Naive B cell (primary cell): Measurements from ENCODE around the gene CHKB. TPM values are rescaled to one million over a fixed set of nuclear protein-coding genes. Genes with fewer than 3 reads are reported as not detected.

Experiments used
- ATAC-seq, 2 donors: fragments of 150-1000 bp; cut with Tn5 transposase; 2 replicates each; pipeline ENCODE4 v1.10.0; 2021; ENCODE audit warnings: low read depth in 2 of 2, mild to moderate bottlenecking in 2 of 2, moderate library complexity in 2 of 2
- DNase-seq: peaks from one replicate; pipeline ENCODE4 v3.0.0; 2022
- H3K27ac Mint-ChIP-seq, 6 donors: one replicate each; pipeline ENCODE4 v1.8.0; 2020 to 2022; ENCODE audit warnings: mild to moderate bottlenecking in 6 of 6, mixed read lengths in 6 of 6, moderate library complexity in 5 of 6, inconsistent platforms in 2 of 6
- H3K27me3 Mint-ChIP-seq, 3 donors: one replicate each; pipeline ENCODE4 v1.8.0; 2021 to 2022; ENCODE audit warnings: mixed read lengths in 3 of 3, mild to moderate bottlenecking in 1 of 3
- H3K36me3 Mint-ChIP-seq, 2 donors: one replicate each; pipeline ENCODE4 v1.8.0; 2020 to 2022; ENCODE audit warnings: mixed read lengths in 2 of 2, inconsistent platforms in 1 of 2, mild to moderate bottlenecking in 1 of 2
- H3K4me1 Mint-ChIP-seq, 3 donors: one replicate each; pipeline ENCODE4 v1.8.0; 2020 to 2022; ENCODE audit warnings: mixed read lengths in 3 of 3, inconsistent platforms in 1 of 3, mild to moderate bottlenecking in 1 of 3, moderate library complexity in 1 of 3
- H3K4me3 Mint-ChIP-seq, 8 donors: one replicate each; pipeline ENCODE4 v1.8.0; 2020 to 2022; ENCODE audit warnings: mild to moderate bottlenecking in 8 of 8, mixed read lengths in 8 of 8, moderate library complexity in 8 of 8, inconsistent platforms in 2 of 8
- H3K9me3 Mint-ChIP-seq, 7 donors: one replicate each; pipeline ENCODE4 v1.8.0; 2020 to 2022; ENCODE audit warnings: mixed read lengths in 7 of 7, mild to moderate bottlenecking in 5 of 7, inconsistent platforms in 2 of 7, moderate library complexity in 1 of 7
- polyA plus RNA-seq, 6 donors: library from polyadenylated mRNA; unstranded; fragments of 300-500 nt; fragmentation: Illumina TruSeq; gene quantifications; one replicate each; pipeline ENCODE4 v1.2.3, GENCODE V29; 2021; ENCODE audit warnings: low read depth in 6 of 6

CHKB gene
- polyA plus RNA-seq, 6 donors from 2014 or later: 36.2 to 50.8 (median 42.0) TPM

GRCh38 chr22:50529416-50529896 lies 53.2 kb downstream of the CHKB start:
- Mint-ChIP-seq H3K9me3 (no peaks in the 10 kb centered on the region), H3K4me1 (peaks cover 47 to 50% (median 48%) of the 10 kb centered on the region in 3 donors), H3K36me3 (no peaks in the 10 kb centered on the region), H3K27me3 (no peaks in the 10 kb centered on the region), H3K27ac (peak overlapping the region in 3 of 6 donors; percentile 53 to 100 (median 62)), H3K4me3 (peak overlapping the region in 5 of 8 donors; percentile 19 to 95 (median 69))
- ATAC-seq: no peak
- no peak for DNase-seq

Other genes starting within 250 kb of the CHKB start
- gene PPP6R2, start 239.5 kb downstream of the CHKB start, polyA plus RNA-seq: 10 to 100 TPM; 11.9 to 28.1 (median 16.2) TPM
- gene SBF1, start 107.8 kb downstream of the CHKB start, polyA plus RNA-seq: 10 to 100 TPM in 4 of 6 donors, 1 to 10 TPM in 2; 6.9 to 26.6 (median 11.4) TPM
- gene ADM2, start 101.3 kb downstream of the CHKB start, polyA plus RNA-seq: under 1 TPM in 3 of 6 donors, not detected in 3; 0.08 to 0.86 (median 0.20) TPM
- not detected for gene MIOX, start 96.0 kb downstream of the CHKB start, polyA plus RNA-seq
- 10 to 100 TPM in 3 of 6 donors, 1 to 10 TPM in 3; 6.4 to 20.9 (median 10.1) TPM for gene LMF2, start 75.1 kb downstream of the CHKB start, polyA plus RNA-seq
- gene NCAPH2, start 74.6 kb downstream of the CHKB start, polyA plus RNA-seq: 10 to 100 TPM; 33.9 to 43.3 (median 37.6) TPM
- gene SCO2, start 57.3 kb downstream of the CHKB start, polyA plus RNA-seq: 10 to 100 TPM in 3 of 6 donors, 1 to 10 TPM in 3; 2.0 to 13.9 (median 8.1) TPM
- gene TYMP, start 52.8 kb downstream of the CHKB start, polyA plus RNA-seq: 10 to 100 TPM; 10.5 to 41.3 (median 18.0) TPM
- gene KLHDC7B, start 37.0 kb downstream of the CHKB start, polyA plus RNA-seq: 1 to 10 TPM; 1.5 to 5.8 (median 4.4) TPM
- gene SYCE3, start 19.9 kb downstream of the CHKB start, polyA plus RNA-seq: not detected
- 1 to 10 TPM in 2 of 6 donors, under 1 TPM in 3, not detected in 1; 0.09 to 1.4 (median 1.00) TPM for gene CPT1B, start 4.4 kb downstream of the CHKB start, polyA plus RNA-seq
- gene MAPK8IP2, start 17.9 kb upstream of the CHKB start, polyA plus RNA-seq: under 1 TPM in 1 of 6 donors, not detected in 5; 0.04 TPM
- gene ARSA, start 45.3 kb upstream of the CHKB start, polyA plus RNA-seq: 10 to 100 TPM in 2 of 6 donors, 1 to 10 TPM in 4; 7.5 to 12.5 (median 8.8) TPM
- gene SHANK3, start 90.0 kb upstream of the CHKB start, polyA plus RNA-seq: not detected
- gene ACR, start 155.4 kb upstream of the CHKB start, polyA plus RNA-seq: not detected
- 10 to 100 TPM; 22.2 to 30.9 (median 26.8) TPM for gene RABL2B, start 200.8 kb upstream of the CHKB start, polyA plus RNA-seq